ENCODE results near the gene PRPF6.

The PRPF6 gene

DNA sequence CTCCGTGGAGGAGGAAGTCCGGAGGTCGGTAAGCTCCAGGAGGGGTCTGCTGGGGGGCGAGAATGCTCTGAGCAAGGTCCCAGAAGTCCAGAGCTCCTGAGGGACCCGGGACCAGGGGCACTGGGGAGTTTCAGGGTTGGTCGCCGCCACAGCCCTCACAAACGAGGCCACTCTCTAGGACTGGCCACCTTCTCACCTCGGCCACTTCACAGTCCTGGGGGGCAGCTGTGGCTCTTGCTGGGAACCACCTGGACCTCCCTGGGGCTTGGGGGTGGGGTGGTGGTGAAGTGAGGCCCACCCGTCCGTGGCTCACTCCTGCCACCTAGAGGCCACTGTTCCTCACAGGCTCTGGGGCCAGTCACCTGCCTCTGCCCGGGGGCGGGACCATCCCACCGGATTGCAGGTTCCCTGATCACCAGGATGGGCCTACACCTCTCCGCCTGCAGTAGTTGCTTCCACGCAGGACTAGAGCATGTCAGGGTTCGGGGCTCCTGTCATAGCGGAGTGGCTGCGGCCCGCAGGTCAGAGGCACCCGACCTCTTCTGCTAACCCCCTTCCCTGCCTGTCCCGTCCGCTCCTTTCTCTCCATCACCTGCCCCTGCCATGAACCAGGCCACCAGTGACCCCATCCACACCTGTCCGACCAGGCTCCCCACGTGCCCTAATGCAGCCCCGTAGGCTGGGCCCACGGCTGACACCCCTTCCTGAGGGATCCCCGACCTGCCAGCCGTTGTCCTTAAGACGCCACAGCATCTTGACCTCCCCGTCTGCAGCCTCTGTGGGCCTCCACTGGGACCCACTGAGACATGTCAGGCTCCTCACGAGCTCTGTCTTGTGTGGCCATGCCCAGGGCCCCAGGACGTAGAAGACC, 76.9 kb downstream of the PRPF6 start:
- DNase-seq: peak in 30 of 58 donors; percentile 8 to 66 (median 26)

DNA sequence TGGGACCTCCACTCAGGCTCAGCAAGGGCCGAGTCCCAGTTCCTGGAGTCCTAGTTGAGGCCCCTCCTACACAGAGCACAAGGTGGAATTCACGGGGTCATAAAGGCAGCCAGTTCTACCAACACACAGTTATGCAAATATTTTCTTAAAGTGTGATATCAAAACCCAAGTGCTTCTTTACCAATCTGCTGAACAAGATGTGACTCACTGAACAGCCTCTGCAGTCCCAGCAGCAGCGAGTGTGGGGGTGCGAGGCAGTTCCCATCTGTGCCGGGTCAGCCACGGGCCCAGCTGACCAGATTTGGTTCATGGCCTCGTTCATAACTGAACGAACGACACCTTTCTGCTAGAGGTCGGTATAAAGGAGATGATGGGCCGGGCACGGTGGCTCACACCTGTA, 77.6 kb downstream of the PRPF6 start:
- peak in 3 of 58 donors; percentile 8 to 15 (median 9) for DNase-seq

DNA sequence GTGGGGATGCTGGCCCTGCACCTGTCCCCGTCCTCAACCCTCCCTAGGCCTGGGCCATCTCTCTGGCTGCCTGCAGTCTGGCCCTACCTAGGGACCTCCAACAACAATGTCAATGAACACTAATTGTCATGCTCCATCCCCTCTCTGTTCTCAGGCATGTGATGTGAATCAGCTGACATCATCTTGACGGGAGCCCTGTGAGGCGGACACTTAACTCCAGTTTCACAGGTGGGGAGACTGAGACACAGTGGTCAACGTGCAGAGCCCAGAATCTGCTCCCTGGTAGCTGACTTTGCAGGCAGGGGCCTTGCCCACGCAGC, 81.3 kb downstream of the PRPF6 start:
- DNase-seq: peak in 2 of 58 donors; percentile 48 to 49

DNA sequence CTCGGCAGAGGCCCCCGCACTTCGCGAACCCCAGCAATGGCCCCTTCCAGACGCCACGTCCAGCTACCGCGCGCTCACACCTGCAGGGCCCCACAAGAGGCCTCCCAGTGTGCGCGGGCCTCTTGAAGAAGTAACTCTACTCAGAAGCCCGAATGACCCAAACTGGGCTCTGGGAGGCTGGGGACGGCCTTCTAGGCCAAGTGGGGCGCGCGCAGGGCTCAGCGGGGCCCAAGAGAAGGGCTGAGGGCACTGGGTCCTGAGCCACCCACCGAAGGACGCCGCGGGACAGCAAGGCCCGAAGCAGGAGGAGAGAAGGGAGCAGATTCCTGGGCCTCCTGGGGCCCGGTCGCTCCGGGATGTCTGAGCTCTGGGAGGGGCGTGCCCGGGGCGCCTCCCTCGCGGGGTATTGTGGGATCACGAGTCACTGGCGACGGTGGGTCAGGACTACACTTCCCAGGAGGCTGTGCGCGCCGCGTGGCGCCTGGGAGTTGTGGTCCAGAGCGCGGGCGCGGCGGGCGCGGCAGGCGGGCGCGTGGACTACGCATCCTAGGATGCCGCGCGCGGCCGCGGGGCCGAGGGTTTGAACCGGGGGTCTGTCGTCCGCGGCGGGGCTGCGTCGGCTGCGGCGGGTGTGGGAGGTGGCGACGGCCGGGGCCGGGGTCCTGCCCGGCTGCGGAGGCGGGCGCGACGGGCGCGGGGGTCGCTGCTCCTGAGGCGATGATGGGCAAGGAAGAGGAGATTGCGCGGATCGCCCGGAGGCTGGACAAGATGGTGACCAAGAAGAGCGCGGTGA, 81.9 kb downstream of the PRPF6 start, which contains the start of gene TCEA2:
Gene TCEA2 (plus strand): TSS at position 603 of the 793 bp plus-strand sequence. CDS start 115 bp downstream, at position 718.
- DNase-seq: peak; percentile 73 to 99 (median 95)

DNA sequence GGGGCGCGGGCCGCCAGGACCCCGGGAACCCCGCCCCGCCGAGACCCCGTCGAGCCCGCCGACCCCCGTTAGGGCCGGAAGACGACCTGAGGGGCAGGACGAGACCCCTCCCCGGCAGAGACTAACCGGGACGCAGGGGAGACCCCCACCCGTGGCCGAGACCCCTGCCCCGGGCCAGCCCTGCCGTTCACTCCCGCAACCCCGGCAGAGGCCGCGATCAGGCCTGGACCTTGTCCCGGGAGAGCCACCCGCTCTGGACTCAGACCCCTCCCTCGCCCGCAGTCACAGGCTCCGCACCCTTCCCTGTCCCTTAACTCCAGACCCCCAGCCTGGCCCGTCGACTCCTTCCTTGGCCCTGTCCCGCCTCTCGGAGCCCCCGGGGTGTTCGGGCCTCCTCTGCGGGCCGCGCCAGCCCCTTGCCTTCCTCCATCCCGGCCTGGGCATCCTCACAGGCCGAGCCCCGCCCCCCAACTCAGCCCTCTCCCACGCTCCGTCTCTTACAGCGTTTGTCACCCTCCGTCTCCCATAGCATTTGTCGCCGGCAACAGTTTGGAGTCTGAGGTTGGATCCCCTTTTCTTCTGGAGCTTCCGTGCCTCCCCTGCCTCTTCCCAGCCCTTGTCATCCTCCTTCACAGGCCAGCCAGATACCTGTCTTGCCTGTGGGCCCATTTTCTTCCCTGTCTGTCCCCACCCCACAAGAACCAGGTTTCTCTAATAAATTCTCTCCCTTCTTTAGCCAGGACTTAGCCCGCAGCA, 82.6 kb downstream of the PRPF6 start:
- DNase-seq: peak in 19 of 58 donors; percentile 4 to 52 (median 30)

DNA sequence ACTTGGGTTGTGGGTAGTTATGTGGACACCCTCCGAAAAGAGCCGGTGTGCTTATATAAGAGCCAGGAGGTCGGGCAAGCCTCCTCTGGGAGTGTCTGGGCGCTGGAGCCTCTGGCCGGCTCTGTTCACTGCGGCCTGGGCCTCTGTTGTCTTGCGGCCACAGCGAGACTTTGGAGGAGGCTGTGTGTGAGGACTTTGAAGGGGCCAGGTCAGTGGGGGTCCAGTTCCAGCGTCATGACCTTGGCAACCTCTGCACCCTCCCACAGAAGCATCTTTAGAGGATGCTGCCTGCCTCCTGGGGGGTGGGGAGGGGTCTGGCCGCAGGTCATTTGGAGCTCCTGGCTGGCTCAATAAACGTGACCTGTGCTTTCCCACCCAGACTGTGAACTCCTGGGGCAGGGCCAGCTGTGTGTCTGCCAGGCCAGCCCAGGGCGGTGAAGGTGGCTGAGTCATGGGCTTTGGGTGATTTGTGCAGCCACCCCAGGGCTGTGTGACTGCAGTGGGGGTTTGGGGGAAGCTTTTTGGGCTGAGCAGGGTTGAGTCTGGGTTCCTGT, 83.3 kb downstream of the PRPF6 start:
- DNase-seq: no peak

DNA sequence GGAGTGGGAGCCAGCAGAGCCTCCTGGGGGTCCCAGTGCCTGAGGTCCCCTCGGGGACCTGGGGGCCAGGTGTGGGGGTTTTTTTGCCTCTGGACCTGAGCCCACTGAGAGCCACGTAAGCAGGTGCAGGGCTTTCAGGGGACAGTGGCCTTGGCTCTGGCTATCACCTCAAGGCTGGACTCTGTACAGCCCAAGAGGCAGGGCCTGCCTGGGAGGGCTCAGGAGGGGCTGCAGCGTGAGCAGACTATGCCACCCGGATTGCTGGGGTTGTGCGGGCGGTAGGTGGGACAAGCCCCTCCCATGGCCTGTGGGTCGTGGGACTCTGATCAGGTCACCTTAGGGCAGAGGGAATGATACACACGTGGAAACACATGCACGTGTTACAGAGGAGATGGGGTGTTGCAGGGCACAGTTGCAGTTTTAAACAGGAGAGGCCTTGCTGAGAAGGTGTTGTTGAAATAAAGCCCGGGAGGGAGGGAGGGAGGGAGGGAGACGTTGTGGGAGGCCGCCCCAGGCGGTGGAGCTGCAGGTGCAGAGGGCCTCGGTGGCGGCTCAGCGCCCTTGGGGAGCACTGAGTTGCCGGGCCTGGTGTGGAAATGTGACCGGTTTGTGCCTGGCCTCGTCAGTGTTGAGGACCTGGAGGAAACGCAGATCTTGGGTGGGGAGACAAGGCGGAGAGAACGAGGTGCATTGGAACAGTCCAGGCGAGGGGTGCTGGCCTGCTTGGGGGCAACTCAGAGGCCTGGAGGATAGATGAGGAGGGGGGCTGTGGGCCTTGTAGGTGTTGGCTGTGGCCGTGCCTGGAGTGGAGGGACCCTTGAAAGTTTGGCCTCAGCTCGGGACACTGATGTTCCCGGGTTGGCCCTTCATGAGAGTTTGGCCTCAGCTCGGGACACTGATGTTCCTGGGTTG, 84.4 kb downstream of the PRPF6 start:
- DNase-seq: no peak

DNA sequence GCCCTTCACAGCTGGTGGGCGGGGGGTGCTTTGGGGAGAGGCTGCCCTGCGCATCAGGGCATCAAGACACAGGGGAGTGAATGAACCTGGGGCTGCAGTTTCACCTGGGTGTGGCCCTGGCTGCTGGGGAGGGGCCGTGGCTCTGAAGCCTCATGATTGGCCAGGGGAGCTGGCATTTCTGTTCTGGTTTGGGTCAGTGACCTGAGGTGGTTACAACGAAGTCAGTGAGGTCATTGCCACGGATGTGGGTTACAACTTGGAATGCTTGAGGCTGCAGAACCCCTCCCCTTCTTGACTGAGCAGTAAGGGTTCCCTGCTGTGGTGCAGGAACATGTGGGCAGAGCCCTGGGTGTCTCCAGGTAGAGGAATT, 85.0 kb downstream of the PRPF6 start:
- DNase-seq: no peak

DNA sequence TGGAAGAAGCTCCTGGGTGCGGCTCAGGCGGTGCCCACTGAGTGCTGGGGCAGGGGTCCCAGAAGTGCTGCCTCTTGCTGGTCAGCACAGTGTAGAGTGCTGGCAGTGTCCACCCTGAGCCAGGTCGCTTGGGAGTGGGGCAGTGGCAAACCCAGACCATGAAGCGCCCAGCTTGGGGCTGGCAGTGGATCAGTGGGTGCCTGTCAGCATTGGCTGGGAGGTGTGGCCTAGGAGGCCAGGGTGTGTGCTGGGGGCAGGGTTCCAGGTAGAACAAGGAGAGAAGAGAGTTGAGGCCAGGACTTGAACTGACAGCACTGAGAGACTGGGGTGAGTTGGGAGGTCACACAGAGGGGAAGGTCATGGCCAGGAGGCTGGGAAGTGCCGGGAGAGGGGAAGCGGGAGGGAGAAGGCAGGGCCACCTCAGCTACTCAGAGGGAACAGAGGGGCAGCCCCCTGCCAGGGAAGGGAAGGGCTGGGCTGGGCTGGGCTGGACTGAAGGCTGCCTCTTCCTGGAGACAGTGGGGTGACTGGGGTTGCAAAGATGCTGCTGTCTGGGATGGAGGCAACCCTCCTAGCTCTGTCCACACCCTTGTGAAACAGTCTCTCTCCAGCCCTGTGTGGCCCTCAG, 86.2 kb downstream of the PRPF6 start:
- DNase-seq: no peak

DNA sequence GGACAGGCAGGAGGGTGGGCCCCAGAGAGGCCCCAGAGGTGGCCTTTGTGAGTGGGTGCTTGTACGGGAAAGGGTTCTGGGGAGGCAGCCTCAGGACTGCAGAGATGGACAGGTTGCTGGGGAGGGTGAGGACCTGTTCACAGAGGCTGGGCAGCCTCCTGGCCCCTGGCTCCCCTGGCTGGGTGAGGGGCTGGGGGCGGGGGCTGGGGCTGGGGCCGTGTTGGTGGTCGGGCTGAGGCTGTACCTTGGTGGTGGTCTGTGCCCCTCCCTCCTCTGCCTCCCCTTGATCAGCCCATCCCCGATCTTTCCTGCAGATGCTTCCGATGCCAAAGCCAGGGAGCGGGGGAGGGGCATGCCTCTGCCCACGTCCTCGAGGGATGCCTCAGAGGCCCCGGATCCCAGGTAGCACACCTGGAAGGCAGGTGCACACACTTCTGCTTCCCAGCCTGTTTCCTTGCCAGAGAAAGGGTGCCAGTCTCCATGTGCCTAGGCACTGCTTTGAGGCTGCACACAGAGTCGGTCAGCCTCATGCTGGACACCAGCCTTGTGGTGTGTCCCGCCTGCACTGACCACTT, 86.9 kb downstream of the PRPF6 start:
- no peak for DNase-seq

DNA sequence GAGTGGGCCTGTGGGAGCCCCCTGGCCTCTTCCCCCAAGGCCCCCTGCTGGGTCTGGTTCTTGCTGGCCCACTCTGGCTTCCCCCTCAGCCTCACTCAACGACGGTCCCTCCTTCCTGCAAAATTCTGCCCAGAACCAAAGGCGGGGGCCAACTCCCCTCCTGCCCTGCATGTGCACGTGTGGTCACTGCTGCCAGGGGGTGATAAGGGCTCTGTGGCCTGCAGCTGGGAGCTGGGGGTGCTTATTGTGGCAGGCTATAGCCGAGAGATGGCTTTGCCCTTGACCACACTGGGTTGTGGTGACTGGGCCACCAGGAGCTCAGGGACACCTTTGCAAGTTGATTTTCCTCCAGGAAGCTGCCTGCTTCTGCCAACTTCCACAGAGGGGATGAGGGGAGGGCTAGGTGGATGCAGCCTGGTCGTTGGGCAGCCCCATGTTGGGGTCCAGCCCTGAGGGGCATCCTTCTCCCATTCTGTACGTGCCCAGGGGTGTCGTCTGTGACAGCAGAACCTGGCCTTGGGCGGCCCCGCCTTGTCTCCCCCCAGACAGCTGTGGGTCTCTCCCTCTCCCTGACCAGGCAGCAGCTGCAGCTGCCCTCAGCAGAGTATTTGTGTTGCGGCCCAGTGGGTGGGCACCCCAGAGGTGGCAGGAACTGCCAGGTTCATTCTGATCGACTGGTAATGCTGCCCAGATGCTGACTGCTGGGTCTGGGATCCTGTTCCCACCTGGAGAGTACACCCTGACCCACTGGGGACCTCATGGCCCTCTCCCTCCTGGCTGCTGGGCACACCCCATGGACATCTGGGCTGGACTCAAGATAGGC, 87.7 kb downstream of the PRPF6 start:
- DNase-seq: no peak

DNA sequence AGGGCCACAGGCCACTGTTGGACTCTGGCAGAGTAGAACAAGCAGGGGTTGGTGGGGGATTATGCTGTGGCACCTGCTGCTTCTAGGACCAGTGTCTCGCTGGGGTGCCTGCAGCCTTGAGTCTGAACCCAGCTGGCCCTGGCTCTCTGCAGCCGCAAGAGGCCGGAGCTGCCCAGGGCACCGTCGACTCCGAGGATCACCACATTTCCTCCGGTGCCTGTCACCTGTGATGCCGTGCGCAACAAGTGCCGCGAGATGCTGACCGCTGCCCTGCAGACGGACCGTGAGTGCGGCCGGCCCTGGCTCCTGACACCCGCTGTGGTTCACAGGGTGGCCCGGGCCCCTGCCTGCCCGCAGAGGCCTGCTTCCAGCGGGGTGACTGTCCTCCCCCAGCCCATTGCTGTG, 88.3 kb downstream of the PRPF6 start:
- no peak for DNase-seq

DNA sequence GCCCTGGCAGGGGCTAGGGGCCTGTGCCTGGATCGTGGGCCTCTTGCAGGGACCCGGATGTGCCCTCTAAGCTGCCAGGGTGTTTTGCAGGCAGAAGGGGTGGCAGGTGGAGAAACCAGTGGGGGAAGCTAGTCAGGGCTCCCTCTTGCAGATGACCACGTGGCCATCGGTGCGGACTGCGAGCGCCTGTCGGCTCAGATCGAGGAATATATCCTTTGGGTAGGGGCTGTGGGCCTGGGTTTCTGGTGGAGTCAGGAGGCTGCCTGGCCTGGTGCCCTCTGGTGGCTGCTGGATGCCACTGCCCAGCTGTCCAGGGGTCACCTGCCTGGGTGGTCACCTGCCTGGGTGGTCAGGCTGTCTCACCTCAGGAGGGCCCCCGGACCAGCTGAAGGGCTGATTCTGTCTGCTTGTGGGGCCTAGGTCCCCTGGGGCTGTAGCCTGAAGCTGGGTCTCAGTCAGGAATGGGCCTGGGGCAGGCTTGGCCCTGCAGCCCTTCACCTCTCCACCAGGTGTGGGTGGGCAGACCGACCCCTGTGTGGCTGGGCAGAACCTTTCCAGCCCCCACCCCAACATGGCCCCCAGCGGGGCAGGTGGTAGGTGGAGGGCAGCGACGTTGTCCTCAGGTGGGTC, 88.8 kb downstream of the PRPF6 start:
- DNase-seq: no peak

DNA sequence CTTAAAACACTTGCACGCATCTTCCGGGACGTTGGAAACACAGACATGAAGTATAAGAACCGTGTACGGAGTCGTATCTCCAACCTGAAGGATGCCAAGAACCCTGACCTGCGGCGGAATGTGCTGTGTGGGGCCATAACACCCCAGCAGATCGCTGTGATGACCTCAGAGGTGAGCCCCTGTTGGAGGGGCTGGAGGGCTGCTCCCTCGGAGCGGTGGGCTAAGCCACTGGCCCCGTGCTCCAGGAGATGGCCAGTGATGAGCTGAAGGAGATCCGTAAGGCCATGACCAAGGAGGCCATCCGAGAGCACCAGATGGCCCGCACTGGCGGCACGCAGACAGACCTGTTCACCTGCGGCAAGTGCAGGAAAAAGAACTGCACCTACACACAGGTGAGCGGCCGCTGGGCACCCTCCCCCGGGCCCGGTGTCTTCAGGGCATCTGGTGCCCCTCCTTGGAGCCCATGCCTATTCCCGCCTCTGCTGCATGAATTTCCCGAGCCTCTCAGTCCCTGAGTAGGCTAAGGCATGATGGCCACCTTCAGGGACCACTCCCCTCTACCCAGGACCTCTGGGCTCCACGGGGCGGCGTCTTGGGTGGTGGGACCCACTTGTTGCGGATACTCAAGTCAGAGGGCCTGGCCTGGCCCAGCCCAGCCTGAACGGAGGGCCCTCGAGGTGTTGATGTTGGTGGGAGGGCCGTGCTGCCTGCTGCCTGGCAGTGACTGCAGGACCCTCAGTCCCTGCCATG, 89.5 kb downstream of the PRPF6 start:
- no peak for DNase-seq

DNA sequence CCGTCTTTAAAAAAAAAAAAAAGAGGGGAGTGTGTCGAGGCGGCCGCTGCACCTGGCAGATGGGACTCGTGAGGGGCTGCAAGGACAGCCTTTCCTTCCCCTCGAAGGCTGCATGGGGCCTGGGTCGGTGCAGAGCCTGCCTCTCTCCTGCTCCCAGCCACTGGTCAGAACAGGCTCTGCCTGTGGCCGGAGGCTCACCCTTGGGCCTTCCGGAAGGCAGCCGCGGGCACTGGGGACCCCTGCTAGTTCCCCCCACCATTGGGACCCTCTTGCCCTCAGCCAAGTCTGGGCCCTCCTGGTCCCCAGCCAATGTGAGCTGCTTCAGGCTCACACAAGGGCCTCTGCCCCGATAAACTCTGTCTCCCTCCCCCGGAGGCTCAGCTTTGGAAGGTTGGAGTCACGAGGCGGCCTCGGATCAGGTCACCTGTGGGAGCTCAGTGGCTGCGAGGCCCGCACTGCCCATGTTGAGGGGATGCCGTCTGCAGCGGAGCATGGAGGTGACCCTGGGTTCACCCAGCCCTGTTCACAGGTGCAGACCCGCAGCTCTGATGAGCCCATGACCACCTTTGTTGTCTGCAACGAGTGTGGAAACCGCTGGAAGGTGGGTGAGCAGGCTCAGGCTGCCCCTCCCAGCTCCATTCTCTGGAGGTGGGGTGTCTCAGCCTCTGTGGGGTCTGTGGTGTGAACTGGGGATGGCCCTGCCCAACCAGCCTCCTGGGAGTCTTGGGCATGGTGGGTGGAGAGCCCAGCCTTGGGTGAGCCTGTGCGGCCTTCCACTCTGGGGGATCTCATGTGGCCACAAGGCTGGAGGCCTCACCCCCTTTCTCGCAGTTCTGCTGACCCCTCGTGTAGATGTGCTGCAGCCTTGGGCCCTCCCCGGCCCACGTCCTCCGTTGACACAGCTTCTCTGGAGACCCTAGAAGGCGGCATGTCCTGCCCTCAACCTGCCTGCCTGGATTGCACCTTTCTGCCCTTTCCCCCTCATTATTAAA, 90.7 kb downstream of the PRPF6 start:
- no peak for DNase-seq

DNA sequence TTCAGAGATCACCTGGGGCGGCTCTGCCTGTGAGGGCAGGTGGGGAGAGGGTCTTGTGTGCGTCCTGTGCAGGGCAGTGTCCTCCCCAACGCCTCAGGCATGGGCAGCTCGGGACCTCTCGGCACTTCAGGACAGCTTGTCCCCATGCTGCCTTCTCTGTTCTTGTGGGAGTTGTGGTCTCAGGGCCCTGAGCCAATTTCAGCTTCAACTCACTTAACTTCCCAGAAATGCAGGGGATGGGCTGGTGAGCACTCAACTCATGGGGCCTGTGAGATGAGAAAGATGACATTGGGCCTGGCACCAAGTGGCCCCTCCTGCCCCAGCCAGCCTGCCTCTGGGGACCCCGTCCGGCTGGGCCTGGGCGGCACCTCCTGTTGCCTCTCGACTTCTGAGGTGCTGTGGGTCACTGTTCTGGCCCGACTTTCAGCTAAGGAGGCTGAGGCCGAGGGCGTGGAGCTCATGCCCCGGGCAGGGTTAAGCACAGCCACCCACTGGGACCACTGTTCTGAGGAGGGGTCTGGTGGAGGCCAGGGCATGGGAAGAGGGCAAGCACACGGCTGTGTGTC, 91.6 kb downstream of the PRPF6 start:
- DNase-seq: no peak

All from anterior cingulate cortex (tissue), 58 donors.